ENCODE results near the gene USP17L21.
"Not testable (repeated sequence)": the region's sequence is repeated elsewhere in the genome, so short reads cannot be mapped to it uniquely, and the experiment has no call there.

USP17L21 gene

DNA sequence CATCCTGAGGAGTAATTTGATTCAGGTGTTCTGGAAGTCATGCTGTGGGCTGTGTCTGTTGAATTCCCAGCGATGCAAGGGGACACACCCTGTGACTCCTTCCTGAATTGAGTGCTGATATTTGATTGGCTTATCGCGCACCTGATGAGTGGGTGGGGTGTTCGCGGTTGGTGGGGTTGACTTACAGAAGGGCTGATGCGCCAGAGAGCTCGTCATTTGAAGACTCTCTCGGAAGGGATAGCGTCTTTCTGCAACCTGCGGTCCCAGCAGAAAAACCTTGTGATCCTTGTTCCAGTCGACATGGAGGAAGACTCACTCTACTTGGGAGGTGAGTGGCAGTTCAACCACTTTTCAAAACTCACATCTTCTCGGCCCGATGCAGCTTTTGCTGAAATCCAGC, at the start of gene USP17L21:
Gene USP17L21, plus strand, starts transcription at position 301 of the 400 bp plus-strand sequence. Its CDS starts 0 bp downstream, at position 301.
- DNase-seq (ENCODE audit: low spot score), result not testable (repeated sequence)

DNA sequence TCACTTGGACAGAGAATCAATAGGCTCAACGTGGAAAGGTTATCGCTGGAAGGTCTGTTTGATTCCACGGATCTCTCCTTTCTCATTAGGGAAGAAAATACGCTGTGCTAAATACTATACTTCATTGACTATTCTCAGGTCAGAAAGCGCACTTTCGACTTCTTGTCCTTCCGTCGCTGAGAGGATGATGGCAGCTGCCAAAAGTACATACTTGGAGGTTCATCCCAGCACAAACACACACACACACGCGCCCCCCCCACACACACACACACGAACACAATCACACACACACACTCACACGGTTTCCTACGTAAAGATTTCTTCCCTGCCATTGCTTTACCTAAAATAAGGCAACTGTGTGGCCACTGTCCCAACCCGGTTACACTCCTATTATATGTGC, 48.0 kb upstream of the USP17L21 start:
- not testable (repeated sequence) for DNase-seq (ENCODE audit: low spot score)

- not testable (repeated sequence) for DNase-seq (ENCODE audit: low spot score)
These were observed 47.6 kb upstream of the USP17L21 start, which contains the start of gene USP17L11 for GRCh38 chr4:9215105-9215504. USP17L11 (plus strand) TSS chr4:9215405; CDS start chr4:9215405, 0 bp downstream.

GRCh38 chr4:9219852-9220251, 42.8 kb upstream of the USP17L21 start, which contains the start of gene USP17L12:
USP17L12 (plus strand) TSS chr4:9220152; CDS start chr4:9220152, 0 bp downstream.
- DNase-seq (ENCODE audit: low spot score), result not testable (repeated sequence)

DNA sequence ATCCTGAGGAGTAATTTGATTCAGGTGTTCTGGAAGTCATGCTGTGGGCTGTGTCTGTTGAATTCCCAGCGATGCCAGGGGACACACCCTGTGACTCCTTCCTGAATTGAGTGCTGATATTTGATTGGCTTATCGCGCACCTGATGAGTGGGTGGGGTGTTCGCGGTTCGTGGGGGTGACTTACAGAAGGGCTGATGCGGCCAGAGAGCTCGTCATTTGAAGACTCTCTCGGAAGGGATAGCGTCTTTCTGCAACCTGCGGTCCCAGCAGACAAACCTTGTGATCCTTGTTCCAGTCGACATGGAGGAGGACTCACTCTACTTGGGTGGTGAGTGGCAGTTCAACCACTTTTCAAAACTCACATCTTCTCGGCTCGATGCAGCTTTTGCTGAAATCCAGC, 38.1 kb upstream of the USP17L21 start, which contains the start of gene USP17L13:
Gene USP17L13, plus strand, starts transcription at position 301 of the 400 bp plus-strand sequence. Its CDS starts 0 bp downstream, at position 301.
- DNase-seq (ENCODE audit: low spot score), result not testable (repeated sequence)

GRCh38 chr4:9230249-9230648, 32.4 kb upstream of the USP17L21 start:
- not testable (repeated sequence) for DNase-seq (ENCODE audit: low spot score)

DNA sequence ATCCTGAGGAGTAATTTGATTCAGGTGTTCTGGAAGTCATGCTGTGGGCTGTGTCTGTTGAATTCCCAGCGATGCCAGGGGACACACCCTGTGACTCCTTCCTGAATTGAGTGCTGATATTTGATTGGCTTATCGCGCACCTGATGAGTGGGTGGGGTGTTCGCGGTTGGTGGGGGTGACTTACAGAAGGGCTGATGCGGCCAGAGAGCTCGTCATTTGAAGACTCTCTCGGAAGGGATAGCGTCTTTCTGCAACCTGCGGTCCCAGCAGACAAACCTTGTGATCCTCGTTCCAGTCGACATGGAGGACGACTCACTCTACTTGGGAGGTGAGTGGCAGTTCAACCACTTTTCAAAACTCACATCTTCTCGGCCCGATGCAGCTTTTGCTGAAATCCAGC, 28.6 kb upstream of the USP17L21 start, which contains the start of gene USP17L15:
Gene USP17L15, plus strand, starts transcription at position 301 of the 400 bp plus-strand sequence. Its CDS starts 0 bp downstream, at position 301.
- DNase-seq (ENCODE audit: low spot score), result not testable (repeated sequence)

- DNase-seq (ENCODE audit: low spot score), result not testable (repeated sequence)
These were observed 24.2 kb upstream of the USP17L21 start for GRCh38 chr4:9238461-9238860.

GRCh38 chr4:9243579-9243978, 19.1 kb upstream of the USP17L21 start, which contains the start of gene USP17L17:
USP17L17 (plus strand) TSS chr4:9243879; CDS start chr4:9243879, 0 bp downstream.
- DNase-seq (ENCODE audit: low spot score), result not testable (repeated sequence)

GRCh38 chr4:9247953-9248680, 14.6 kb upstream of the USP17L21 start, which contains the start of gene USP17L18:
USP17L18 (plus strand) TSS chr4:9248630; CDS start chr4:9248630, 0 bp downstream.
- not testable (repeated sequence) for DNase-seq (ENCODE audit: low spot score)

DNA sequence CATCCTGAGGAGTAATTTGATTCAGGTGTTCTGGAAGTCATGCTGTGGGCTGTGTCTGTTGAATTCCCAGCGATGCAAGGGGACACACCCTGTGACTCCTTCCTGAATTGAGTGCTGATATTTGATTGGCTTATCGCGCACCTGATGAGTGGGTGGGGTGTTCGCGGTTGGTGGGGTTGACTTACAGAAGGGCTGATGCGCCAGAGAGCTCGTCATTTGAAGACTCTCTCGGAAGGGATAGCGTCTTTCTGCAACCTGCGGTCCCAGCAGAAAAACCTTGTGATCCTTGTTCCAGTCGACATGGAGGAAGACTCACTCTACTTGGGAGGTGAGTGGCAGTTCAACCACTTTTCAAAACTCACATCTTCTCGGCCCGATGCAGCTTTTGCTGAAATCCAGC, 9.6 kb upstream of the USP17L21 start, which contains the start of gene USP17L19:
Gene USP17L19, plus strand, starts transcription at position 301 of the 400 bp plus-strand sequence. Its CDS starts 0 bp downstream, at position 301.
- not testable (repeated sequence) for DNase-seq (ENCODE audit: low spot score)

GRCh38 chr4:9257824-9258223, 4.8 kb upstream of the USP17L21 start, which contains the start of gene USP17L20:
USP17L20 (plus strand) TSS chr4:9258124; CDS start chr4:9258124, 0 bp downstream.
- DNase-seq (ENCODE audit: low spot score), result not testable (repeated sequence)

- not testable (repeated sequence) for DNase-seq (ENCODE audit: low spot score)
These were observed 4.6 kb downstream of the USP17L21 start, which contains the start of gene USP17L22 for GRCh38 chr4:9267319-9267718. USP17L22 (plus strand) TSS chr4:9267619; CDS start chr4:9267619, 0 bp downstream.

DNA sequence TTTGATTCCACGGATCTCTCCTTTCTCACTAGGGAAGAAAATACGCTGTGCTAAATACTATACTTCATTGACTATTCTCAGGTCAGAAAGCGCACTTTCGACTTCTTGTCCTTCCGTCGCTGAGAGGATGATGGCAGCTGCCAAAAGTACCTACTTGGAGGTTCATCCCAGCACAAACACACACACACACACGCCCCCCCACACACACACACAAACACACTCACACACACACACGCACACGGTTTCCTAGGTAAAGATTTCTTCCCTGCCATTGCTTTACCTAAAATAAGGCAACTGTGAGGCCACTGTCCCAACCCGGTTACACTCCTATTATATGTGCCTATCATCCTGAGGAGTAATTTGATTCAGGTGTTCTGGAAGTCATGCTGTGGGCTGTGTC, 9.0 kb downstream of the USP17L21 start:
- not testable (repeated sequence) for DNase-seq (ENCODE audit: low spot score)

Data from globus pallidus (tissue), 1 donor.